Liver (tissue), 3 donors: ENCODE data around the gene ST7.

Experiments used
- CTCF ChIP-seq: fragments of 150-350 bp; IDR thresholded peaks from 2 replicates; pipeline ENCODE4 v1.5.1; 2017; ENCODE audit warnings: improper control_type of control experiment, low read depth, low read length; ENCODE audit not compliant: missing input control
- FOXA1 ChIP-seq: IDR thresholded peaks from 2 replicates; pipeline ENCODE4 v1.6.1; 2016; ENCODE audit warnings: antibody characterized with exemption
- NR2F2 ChIP-seq: IDR thresholded peaks from 2 replicates; pipeline ENCODE4 v1.6.1; 2016; ENCODE audit warnings: antibody characterized with exemption
- REST ChIP-seq: IDR thresholded peaks from 2 replicates; pipeline ENCODE4 v1.6.1; 2016; ENCODE audit warnings: antibody characterized with exemption, mild to moderate bottlenecking
- SP1 ChIP-seq: IDR thresholded peaks from 2 replicates; pipeline ENCODE4 v1.6.1; 2018; ENCODE audit warnings: antibody characterized with exemption, mild to moderate bottlenecking
- donor health status: healthy.
- donor health status: healthy.

- no peak for TF ChIP-seq FOXA1
- no peak for TF ChIP-seq CTCF
- no peak for TF ChIP-seq SP1
- TF ChIP-seq REST: no peak
- TF ChIP-seq NR2F2: no peak
Measured at GRCh38 chr7:117190104-117190503, 236.8 kb downstream of the ST7 start.
